Hepatocyte (in vitro differentiated cells): ENCODE data around the gene EGLN3. TPM values are rescaled to one million over a fixed set of nuclear protein-coding genes. Genes with fewer than 3 reads are reported as not detected.
A peak's percentile ranks its signal among the peaks of the same experiment; 100 is the strongest.

Experiments used
- DNase-seq: peaks from one replicate; pipeline ENCODE4 v3.0.0-alpha.2; 2016; ENCODE audit warnings: low spot score
- H2AFZ ChIP-seq: fragments of 200-600 bp; sonication (generic); 2 replicates; pipeline ENCODE4 v1.6.0; 2016; ENCODE audit warnings: antibody characterized with exemption, mild to moderate bottlenecking
- H3K27ac ChIP-seq: fragments of 200-600 bp; sonication (generic); 2 replicates; pipeline ENCODE4 v1.5.1; 2016; ENCODE audit warnings: mild to moderate bottlenecking
- H3K27me3 ChIP-seq: fragments of 200-600 bp; sonication (generic); 2 replicates; pipeline ENCODE4 v1.6.1; 2016
- H3K36me3 ChIP-seq: fragments of 200-600 bp; sonication (generic); replicated peaks from 2 replicates; pipeline ENCODE4 v1.5.1; 2016; ENCODE audit warnings: low read depth; ENCODE audit not compliant: insufficient read depth
- H3K4me1 ChIP-seq: fragments of 200-600 bp; sonication (generic); 2 replicates; pipeline ENCODE4 v1.5.1; 2016; ENCODE audit warnings: mild to moderate bottlenecking, moderate library complexity; ENCODE audit not compliant: insufficient read depth
- H3K4me2 ChIP-seq: fragments of 200-600 bp; sonication (generic); 2 replicates; pipeline ENCODE4 v1.6.0; 2016
- H3K4me3 ChIP-seq: fragments of 200-600 bp; sonication (generic); 2 replicates; pipeline ENCODE4 v1.5.1; 2016; ENCODE audit warnings: mild to moderate bottlenecking
- H3K79me2 ChIP-seq: fragments of 200-600 bp; sonication (generic); 2 replicates; pipeline ENCODE4 v1.6.0; 2017; ENCODE audit warnings: mild to moderate bottlenecking
- H3K9me2 ChIP-seq: fragments of 200-600 bp; sonication (generic); replicated peaks from 2 replicates; pipeline ENCODE4 v1.6.0; 2017; ENCODE audit warnings: mild to moderate bottlenecking; ENCODE audit not compliant: insufficient read depth
- H3K9me3 ChIP-seq: fragments of 200-600 bp; sonication (generic); 2 replicates; pipeline ENCODE4 v1.5.1; 2016; ENCODE audit warnings: low read depth, mild to moderate bottlenecking
- H4K20me1 ChIP-seq: fragments of 200-600 bp; sonication (generic); 2 replicates; pipeline ENCODE4 v1.6.0; 2016; ENCODE audit warnings: mild to moderate bottlenecking; ENCODE audit not compliant: insufficient read depth, poor library complexity, severe bottlenecking
- CTCF ChIP-seq: fragments of 200-600 bp; sonication (generic); IDR thresholded peaks from 2 replicates; pipeline ENCODE4 v1.5.1; 2016; ENCODE audit warnings: antibody characterized with exemption, mild to moderate bottlenecking; ENCODE audit not compliant: poor library complexity
- EZH2 ChIP-seq: fragments of 200-600 bp; sonication (generic); IDR thresholded peaks from 2 replicates; pipeline ENCODE4 v1.6.1; 2016; ENCODE audit warnings: antibody characterized with exemption, mild to moderate bottlenecking, borderline replicate concordance
- EZH2phosphoT487 ChIP-seq: fragments of 200-600 bp; sonication (generic); IDR thresholded peaks from one replicate; pipeline ENCODE4 v1.6.1; 2018; ENCODE audit warnings: antibody characterized with exemption, mild to moderate bottlenecking, low read depth, moderate library complexity; ENCODE audit not compliant: unreplicated experiment, severe bottlenecking
- WGBS: methylation state at CpG from one replicate; pipeline ENCODE4 v1.1.6; 2016; ENCODE audit warnings: low lambda C conversion rate; ENCODE audit errors: missing lambda C conversion rate; 5-methylcytosine and 5-hydroxymethylcytosine counted together
- polyA plus RNA-seq: library from polyadenylated mRNA; unstranded; fragments of >200 nt; fragmentation: Nextera tagmentation; extraction: Ambion mirVana; gene quantifications from 2 replicates; pipeline ENCODE4 v1.2.1, GENCODE V29; 2016
- total RNA-seq: library from RNA; depleted of rRNA; stranded (reverse); fragments of >200 nt; gene quantifications from 2 replicates; pipeline ENCODE4 v1.2.3, GENCODE V29; 2014

The EGLN3 gene
- total and polyA plus RNA-seq, 2 experiments from 2014 or later = 11.9 to 17.2 TPM

- Histone ChIP-seq H3K27ac (no peak overlapping the region), H3K79me2 (no peaks in the 10 kb centered on the region), H2AFZ (no peak overlapping the region), H3K4me3 (no peak overlapping the region), H3K9me3 (no peaks in the 10 kb centered on the region), H4K20me1 (no peaks in the 10 kb centered on the region), H3K27me3 (no peaks in the 10 kb centered on the region), H3K9me2 (no peaks in the 10 kb centered on the region), H3K4me2 (no peak overlapping the region), H3K36me3 (no peaks in the 10 kb centered on the region), H3K4me1 (no peaks in the 10 kb centered on the region)
- WGBS = 94% methylated on average over 8 of the region's 8 CpGs
- DNase-seq = no peak
- TF ChIP-seq CTCF (no peak), EZH2 (no peak)
Observed at GRCh38 chr14:33910435-33910834, 40.4 kb downstream of the EGLN3 start.

- peak; percentile 23 for DNase-seq
- Histone ChIP-seq H3K4me1 (no peaks in the 10 kb centered on the region), H3K36me3 (no peaks in the 10 kb centered on the region), H4K20me1 (no peaks in the 10 kb centered on the region), H3K4me2 (peak overlapping the region; percentile 42), H3K9me2 (no peaks in the 10 kb centered on the region), H3K27me3 (no peaks in the 10 kb centered on the region), H3K9me3 (no peaks in the 10 kb centered on the region), H3K27ac (peak overlapping the region; percentile 46), H2AFZ (no peak overlapping the region), H3K4me3 (no peak overlapping the region), H3K79me2 (no peaks in the 10 kb centered on the region)
- TF ChIP-seq EZH2 = no peak
- TF ChIP-seq EZH2phosphoT487 = no peak
- no peak for TF ChIP-seq CTCF
- 82% methylated on average over 6 of the region's 6 CpGs for WGBS
Observed at GRCh38 chr14:33909380-33910084, 41.3 kb downstream of the EGLN3 start.

- no peaks in the 10 kb centered on the region for H3K9me3 ChIP-seq
- TF ChIP-seq CTCF (peak; percentile 29), EZH2 (no peak)
- H3K4me1 ChIP-seq = no peaks in the 10 kb centered on the region
- 84% methylated on average over 13 of the region's 13 CpGs for WGBS
- peak; percentile 23 for DNase-seq
- no peaks in the 10 kb centered on the region for H3K79me2 ChIP-seq
- no peaks in the 10 kb centered on the region for H4K20me1 ChIP-seq
- no peaks in the 10 kb centered on the region for H3K9me2 ChIP-seq
- H2AFZ ChIP-seq = no peak overlapping the region
- H3K4me2 ChIP-seq = peak overlapping the region; percentile 42
- no peaks in the 10 kb centered on the region for H3K27me3 ChIP-seq
- H3K27ac ChIP-seq = peak overlapping the region; percentile 46
- H3K4me3 ChIP-seq = no peak overlapping the region
- no peaks in the 10 kb centered on the region for H3K36me3 ChIP-seq
Observed at GRCh38 chr14:33908540-33909223, 42.2 kb downstream of the EGLN3 start.
